AG09309 (cell line): Measurements from ENCODE around the gene CDK4.

Source experiments
- DNase-seq: peaks from one replicate; pipeline ENCODE4 v3.0.0-alpha.2; 2010; ENCODE audit warnings: low read depth
- H3K4me3 ChIP-seq: 2 replicates; pipeline ENCODE4 v1.5.1; 2011; ENCODE audit warnings: mild to moderate bottlenecking, low read depth, low read length, moderate library complexity; ENCODE audit not compliant: control insufficient read depth
- TF ChIP-seq, protein P1 (sequence below): IDR thresholded peaks from 2 replicates; pipeline ENCODE4 v1.5.1; 2011; ENCODE audit warnings: mild to moderate bottlenecking, low read depth, low read length, inconsistent platforms; ENCODE audit not compliant: insufficient read depth, control insufficient read depth; ENCODE audit errors: missing control alignments

CDK4 gene

DNA sequence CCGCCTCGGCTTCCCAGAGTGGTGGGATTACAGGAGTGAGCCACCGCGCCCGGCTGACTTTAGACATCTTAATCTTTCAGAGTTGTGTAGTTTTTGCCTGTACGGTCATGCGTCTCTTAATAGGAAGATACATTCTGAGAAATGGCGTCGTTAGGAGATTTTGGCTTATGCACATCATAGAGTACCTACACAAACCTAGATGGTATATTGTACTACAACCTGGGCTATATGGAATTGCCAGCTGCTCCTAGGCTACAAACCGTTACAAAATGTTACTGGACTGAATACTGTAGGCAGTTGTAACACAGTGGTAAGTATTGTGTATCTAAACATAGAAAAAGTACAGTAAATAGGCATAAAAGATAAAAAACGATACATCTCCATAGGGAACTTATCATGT is 31.8 kb upstream of the CDK4 start:
- TF ChIP-seq, protein P1, sequence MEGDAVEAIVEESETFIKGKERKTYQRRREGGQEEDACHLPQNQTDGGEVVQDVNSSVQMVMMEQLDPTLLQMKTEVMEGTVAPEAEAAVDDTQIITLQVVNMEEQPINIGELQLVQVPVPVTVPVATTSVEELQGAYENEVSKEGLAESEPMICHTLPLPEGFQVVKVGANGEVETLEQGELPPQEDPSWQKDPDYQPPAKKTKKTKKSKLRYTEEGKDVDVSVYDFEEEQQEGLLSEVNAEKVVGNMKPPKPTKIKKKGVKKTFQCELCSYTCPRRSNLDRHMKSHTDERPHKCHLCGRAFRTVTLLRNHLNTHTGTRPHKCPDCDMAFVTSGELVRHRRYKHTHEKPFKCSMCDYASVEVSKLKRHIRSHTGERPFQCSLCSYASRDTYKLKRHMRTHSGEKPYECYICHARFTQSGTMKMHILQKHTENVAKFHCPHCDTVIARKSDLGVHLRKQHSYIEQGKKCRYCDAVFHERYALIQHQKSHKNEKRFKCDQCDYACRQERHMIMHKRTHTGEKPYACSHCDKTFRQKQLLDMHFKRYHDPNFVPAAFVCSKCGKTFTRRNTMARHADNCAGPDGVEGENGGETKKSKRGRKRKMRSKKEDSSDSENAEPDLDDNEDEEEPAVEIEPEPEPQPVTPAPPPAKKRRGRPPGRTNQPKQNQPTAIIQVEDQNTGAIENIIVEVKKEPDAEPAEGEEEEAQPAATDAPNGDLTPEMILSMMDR = no peak
- H3K4me3 ChIP-seq = no peak overlapping the region
- DNase-seq = no peak

DNA sequence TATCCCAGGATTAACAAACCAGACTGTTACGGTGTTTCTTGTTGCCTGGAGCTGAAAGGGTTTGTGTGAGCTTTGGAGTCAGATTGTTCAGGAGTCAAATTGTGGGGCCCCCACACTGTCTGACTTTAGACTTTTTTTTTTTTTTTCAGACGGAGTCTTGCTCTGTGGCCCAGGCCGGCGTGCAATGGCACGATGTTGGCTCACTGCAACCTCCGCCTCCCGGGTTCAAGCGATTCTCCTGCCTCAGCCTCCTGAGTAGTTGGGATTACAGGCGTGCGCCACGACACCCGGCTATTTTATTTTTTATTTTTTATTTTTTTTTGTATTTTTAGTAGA is 31.3 kb upstream of the CDK4 start:
- H3K4me3 ChIP-seq = peak overlapping the region; percentile 95
- TF ChIP-seq, protein P1 = no peak
- DNase-seq = no peak

DNA sequence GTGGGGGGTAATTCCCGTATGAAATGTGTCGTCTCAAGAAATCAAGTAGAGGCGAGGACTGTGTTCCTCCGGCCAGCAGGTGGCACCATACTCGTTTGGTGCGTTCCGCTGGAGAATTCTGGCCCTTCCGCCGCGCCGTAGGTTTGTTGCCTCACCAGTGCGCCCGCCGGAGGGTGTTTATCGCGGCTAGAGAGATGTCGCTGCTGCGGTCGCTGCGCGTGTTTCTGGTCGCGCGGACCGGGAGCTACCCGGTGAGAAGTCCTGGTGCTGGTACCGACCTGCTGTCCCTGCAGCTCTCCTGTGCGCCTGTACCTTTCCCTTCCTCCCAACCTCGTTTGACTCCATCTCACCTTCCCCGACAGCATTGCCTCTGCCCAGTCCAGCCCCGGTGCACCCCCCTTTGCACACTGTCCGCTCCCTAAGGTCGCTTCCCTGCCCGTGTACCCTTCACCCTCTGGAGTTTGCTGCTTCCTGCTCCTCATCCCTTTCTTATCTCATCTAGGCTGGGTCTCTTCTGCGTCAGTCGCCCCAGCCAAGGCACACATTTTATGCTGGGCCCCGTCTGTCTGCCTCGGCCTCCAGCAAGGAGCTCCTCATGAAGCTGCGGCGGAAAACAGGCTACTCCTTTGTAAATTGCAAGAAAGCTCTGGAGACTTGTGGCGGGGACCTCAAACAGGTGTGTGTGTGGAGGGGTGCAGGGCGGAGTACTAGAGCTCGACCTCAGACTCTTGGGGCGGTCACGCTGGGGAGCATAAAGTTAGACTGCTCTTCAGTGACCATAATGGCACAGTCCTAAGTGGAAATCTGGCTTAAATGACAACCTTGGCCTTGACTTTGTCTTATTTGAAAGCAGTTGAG is 30.7 kb upstream of the CDK4 start, which contains the start of gene TSFM:
TSFM (plus strand) TSS at position 180 of the 858 bp plus-strand sequence; CDS start at position 195, 15 bp downstream.
- TF ChIP-seq, protein P1 = peak; percentile 90
- H3K4me3 ChIP-seq = peak within 1 kb of the TSS; percentile 95
- peak; percentile 79 for DNase-seq

DNA sequence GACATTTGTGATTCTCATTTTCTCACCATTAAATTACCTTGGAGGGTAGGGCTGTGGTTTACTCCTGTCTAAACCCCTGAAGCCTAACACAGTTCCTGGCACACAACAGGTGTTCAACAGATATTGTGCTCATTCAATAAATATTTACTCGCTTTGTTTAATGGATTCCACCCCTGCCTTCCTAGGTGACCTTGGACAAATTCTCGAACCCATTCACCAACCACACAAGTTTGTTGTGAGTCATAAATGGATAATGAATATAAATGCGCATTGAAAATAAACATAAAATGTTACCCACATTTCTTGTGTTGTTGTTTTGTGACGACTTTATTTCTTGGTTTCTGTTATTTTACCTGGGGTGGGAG is 30.1 kb upstream of the CDK4 start:
- no peak overlapping the region for H3K4me3 ChIP-seq

DNA sequence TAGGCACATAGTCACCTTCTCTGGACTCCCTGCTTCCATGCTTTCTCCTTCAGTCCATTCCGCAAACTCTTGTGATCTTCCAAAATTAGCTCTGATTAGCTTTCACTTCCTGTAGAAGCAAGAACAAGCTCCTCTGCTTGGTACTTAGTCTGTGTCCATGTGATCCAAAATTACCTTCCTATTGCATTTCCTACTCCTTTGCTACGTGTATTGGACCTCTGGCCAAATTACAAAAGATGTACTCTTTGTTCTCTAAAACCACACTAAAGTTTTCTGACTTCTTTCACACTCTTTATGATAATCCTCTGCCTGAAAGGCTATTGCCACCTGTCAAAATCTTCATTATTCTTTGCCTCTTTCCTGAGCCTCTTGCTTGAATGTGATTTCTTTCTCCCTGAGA is 29.7 kb upstream of the CDK4 start:
- DNase-seq = no peak
- H3K4me3 ChIP-seq = no peak overlapping the region
- TF ChIP-seq, protein P1 = no peak

More for the DNA sequence above, 30.1 kb upstream of the CDK4 start:
- no peak for DNase-seq
- TF ChIP-seq, protein P1 = no peak

DNA sequence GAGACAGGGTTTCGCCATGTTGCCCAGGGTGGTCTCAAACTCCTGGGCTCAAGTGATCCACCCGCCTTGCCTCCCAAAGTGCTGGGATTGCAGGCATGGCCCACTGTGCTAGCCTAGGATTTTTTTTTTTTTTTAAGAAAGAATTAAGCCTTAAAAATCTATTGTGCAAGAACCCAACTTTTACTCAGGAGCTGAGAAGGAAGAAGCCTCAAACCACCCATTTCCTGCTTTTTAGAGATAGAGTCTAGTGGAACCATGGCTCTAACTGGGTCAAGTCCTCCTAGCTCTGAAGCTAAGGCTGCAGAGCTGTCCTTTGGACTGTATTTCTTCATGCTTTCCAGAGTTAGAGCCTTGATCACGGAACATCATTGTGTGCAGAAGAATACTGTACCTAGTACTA is 29.1 kb upstream of the CDK4 start:
- no peak overlapping the region for H3K4me3 ChIP-seq
- TF ChIP-seq, protein P1 = no peak
- DNase-seq = no peak
